RWPE2 (cell line): Measurements from ENCODE around the gene GRIN1.

Source experiments
- ATAC-seq: fragments of 200-7000 bp; cut with Tn5 transposase; 3 replicates; pipeline ENCODE4 v1.9.1; 2021; ENCODE audit warnings: low read depth
- DNase-seq: peaks from one replicate; pipeline ENCODE4 v3.0.0-alpha.2; 2020; ENCODE audit warnings: low spot score
- H3K27ac ChIP-seq: fragments of 450-650 bp; 2 replicates; pipeline ENCODE4 v1.5.1; 2017; ENCODE audit warnings: mild to moderate bottlenecking; ENCODE audit not compliant: poor library complexity, severe bottlenecking
- H3K27me3 ChIP-seq: fragments of 250-450 bp; sonication (Bioruptor Pico); 2 replicates; pipeline ENCODE4 v1.5.1; 2021; ENCODE audit warnings: mild to moderate bottlenecking, moderate library complexity; ENCODE audit not compliant: insufficient read depth, poor library complexity, severe bottlenecking
- H3K36me3 ChIP-seq: fragments of 250-450 bp; sonication (Bioruptor Pico); 2 replicates; pipeline ENCODE4 v1.5.1; 2020; ENCODE audit warnings: low read depth, mild to moderate bottlenecking, moderate library complexity
- H3K4me1 ChIP-seq: fragments of 250-450 bp; sonication (Bioruptor Pico); 2 replicates; pipeline ENCODE4 v1.5.1; 2021; ENCODE audit warnings: mild to moderate bottlenecking, moderate library complexity; ENCODE audit not compliant: insufficient read depth, poor library complexity, severe bottlenecking
- H3K4me3 ChIP-seq: fragments of 250-450 bp; sonication (Bioruptor Pico); 2 replicates; pipeline ENCODE4 v1.5.1; 2021; ENCODE audit warnings: mild to moderate bottlenecking, moderate library complexity; ENCODE audit not compliant: severe bottlenecking
- H3K9me3 ChIP-seq: fragments of 250-450 bp; sonication (Bioruptor Pico); 2 replicates; pipeline ENCODE4 v1.5.1; 2021; ENCODE audit warnings: mild to moderate bottlenecking, moderate library complexity; ENCODE audit not compliant: severe bottlenecking
- CTCF ChIP-seq: fragments of 450-650 bp; IDR thresholded peaks from one replicate; pipeline ENCODE4 v1.5.1; 2017; ENCODE audit warnings: mild to moderate bottlenecking, moderate library complexity; ENCODE audit not compliant: poor library complexity, severe bottlenecking

GRIN1 gene

GRCh38 chr9:137148661-137149060 lies 9.7 kb downstream of the GRIN1 start:
- Histone ChIP-seq H3K27me3 (peaks cover 10% of the 10 kb centered on the region), H3K36me3 (no peaks in the 10 kb centered on the region), H3K4me1 (no peaks in the 10 kb centered on the region), H3K27ac (no peak overlapping the region), H3K9me3 (no peaks in the 10 kb centered on the region), H3K4me3 (no peak overlapping the region)
- TF ChIP-seq CTCF, result no peak
- DNase-seq (no peak), ATAC-seq (no peak)

GRCh38 chr9:137149363-137149762 lies 10.4 kb downstream of the GRIN1 start:
- H3K36me3 ChIP-seq, result no peaks in the 10 kb centered on the region
- no peak for DNase-seq
- no peaks in the 10 kb centered on the region for H3K9me3 ChIP-seq
- no peaks in the 10 kb centered on the region for H3K4me1 ChIP-seq
- no peak for ATAC-seq
- no peak for TF ChIP-seq CTCF
- H3K27ac ChIP-seq, result peak overlapping the region; percentile 1
- no peak overlapping the region for H3K4me3 ChIP-seq
- H3K27me3 ChIP-seq, result peaks cover 10% of the 10 kb centered on the region

GRCh38 chr9:137149942-137150616 lies 11.1 kb downstream of the GRIN1 start:
- peak overlapping the region; percentile 1 for H3K27ac ChIP-seq
- ATAC-seq, result peak; percentile 18
- H3K27me3 ChIP-seq, result peaks cover 10% of the 10 kb centered on the region
- no peaks in the 10 kb centered on the region for H3K9me3 ChIP-seq
- no peaks in the 10 kb centered on the region for H3K36me3 ChIP-seq
- TF ChIP-seq CTCF, result no peak
- no peaks in the 10 kb centered on the region for H3K4me1 ChIP-seq
- DNase-seq, result no peak
- no peak overlapping the region for H3K4me3 ChIP-seq

- TF ChIP-seq CTCF, result no peak
- Histone ChIP-seq H3K27ac (no peak overlapping the region), H3K9me3 (no peaks in the 10 kb centered on the region), H3K4me1 (no peaks in the 10 kb centered on the region), H3K4me3 (no peak overlapping the region), H3K36me3 (no peaks in the 10 kb centered on the region), H3K27me3 (peaks cover 8% of the 10 kb centered on the region)
- DNase-seq, result no peak
- ATAC-seq, result peak; percentile 56
These were observed 11.9 kb downstream of the GRIN1 start for GRCh38 chr9:137150617-137151457.

GRCh38 chr9:137152844-137153405 lies 14.0 kb downstream of the GRIN1 start:
- H3K4me1 ChIP-seq, result no peaks in the 10 kb centered on the region
- H3K27ac ChIP-seq, result no peak overlapping the region
- no peak overlapping the region for H3K4me3 ChIP-seq
- DNase-seq (no peak), ATAC-seq (no peak)
- no peaks in the 10 kb centered on the region for H3K36me3 ChIP-seq
- no peak for TF ChIP-seq CTCF
- H3K27me3 ChIP-seq, result peaks cover 5% of the 10 kb centered on the region
- no peaks in the 10 kb centered on the region for H3K9me3 ChIP-seq
